ENCODE data around the gene TOR4A. TPM values are rescaled to one million over a fixed set of nuclear protein-coding genes. Genes with fewer than 3 reads are reported as not detected.

The TOR4A gene
- 2.9 TPM for polyA plus RNA-seq (2013, experiment 1 of 4)
- polyA plus RNA-seq (2013, experiment 2 of 4): 4.0 TPM
- polyA plus RNA-seq (2013, experiment 3 of 4): 3.2 TPM
- polyA plus RNA-seq (2013, experiment 4 of 4): 3.6 TPM

DNA sequence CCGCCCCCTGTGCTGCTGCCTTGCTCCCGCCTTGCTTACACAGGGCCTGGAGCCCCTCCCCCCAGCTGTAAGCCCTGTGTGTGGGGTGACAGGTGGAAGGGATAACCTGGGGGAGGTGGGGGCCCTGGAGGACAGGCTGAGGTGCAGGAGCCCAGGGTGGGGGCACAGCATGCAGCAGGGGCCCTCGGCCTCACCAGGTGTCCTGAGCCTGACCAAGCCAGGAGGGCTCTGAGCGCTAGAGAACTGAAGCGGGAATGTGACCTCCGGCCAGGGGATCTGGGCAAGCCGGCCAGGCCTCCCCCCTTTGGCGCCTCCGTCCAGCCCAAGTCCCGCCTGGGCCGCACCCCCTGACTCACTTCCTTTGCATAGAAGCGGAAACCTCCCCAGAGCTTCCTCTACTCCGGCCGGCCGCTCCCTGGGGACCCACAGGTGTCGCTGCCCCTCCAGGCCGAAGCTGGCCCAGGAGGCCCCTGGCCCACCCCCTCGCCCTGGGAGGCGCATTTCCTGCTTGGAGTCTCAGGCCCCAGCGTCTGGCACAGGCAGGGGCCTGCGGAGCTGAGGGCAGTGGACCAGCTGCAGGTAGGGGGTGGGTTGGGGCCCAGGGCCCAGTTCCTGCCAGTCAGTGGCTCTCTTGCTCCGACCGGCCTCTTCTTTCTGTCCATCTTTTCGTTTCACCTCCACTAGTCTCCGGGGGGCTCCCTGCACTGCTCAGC, at the start of gene TOR4A:
Gene TOR4A (plus strand): TSS at position 398 of the 713 bp plus-strand sequence. CDS start 964 bp downstream, outside the sequence.
- Histone ChIP-seq H3K27me3 (ENCODE audit: control insufficient read depth, insufficient read depth, low read length, poor library complexity, severe bottlenecking) (peaks cover 19% of the 10 kb centered on the region), H3K27ac (ENCODE audit: insufficient read depth, low read depth, low read length, poor library complexity, severe bottlenecking) (peak within 1 kb of the TSS; percentile 62), H3K9me3 (ENCODE audit: control insufficient read depth, low read length) (no peaks in the 10 kb centered on the region), H3K4me3 (ENCODE audit: insufficient read depth, low read depth, low read length) (peak within 1 kb of the TSS; percentile 31), H3K4me1 (ENCODE audit: control insufficient read depth, insufficient read depth, low read length) (peaks cover 25% of the 10 kb centered on the region), H3K36me3 (ENCODE audit: control insufficient read depth, insufficient read depth, low read length) (no peaks in the 10 kb centered on the region)
- WGBS, 2 experiments: 10 to 12% methylated on average over 25 of the region's 25 CpGs

DNA sequence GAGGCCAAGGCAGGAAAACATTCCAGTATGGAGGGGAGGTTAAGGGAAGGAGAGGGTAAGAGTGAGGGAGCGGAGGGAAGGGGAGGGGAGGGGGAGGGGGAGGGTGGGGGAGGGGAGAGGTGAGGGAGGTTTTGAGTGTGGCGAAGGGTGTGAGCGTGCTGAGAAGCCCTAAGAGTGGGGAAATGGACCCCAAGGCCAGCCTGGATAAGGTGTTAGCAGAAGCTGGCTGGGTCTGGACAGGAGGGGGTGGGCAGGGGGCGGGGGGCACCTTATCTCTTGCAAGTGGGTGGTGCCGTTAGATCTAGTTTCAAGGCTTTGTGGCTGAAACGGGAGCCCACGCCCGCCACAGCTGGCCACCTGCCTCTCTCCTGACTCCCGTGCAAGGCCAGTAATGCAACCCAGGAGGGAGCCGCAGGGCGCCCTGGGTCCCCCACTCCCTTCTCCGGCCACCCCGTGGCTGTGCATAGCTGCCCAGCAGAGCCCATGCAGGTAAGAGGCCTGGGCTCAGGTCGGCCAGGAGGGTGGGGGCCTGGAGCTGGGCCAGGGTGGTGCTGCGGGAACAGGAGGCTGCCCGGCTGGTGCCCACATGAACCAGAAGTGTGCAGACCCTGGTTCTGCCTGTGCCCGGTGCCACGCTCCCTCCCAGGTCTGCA, 49.5 kb upstream of the TOR4A start:
- Histone ChIP-seq H3K4me3 (ENCODE audit: insufficient read depth, low read depth, low read length) (no peak overlapping the region), H3K27ac (ENCODE audit: insufficient read depth, low read depth, low read length, poor library complexity, severe bottlenecking) (no peak overlapping the region), H3K4me1 (ENCODE audit: control insufficient read depth, insufficient read depth, low read length) (no peaks in the 10 kb centered on the region), H3K9me3 (ENCODE audit: control insufficient read depth, low read length) (no peaks in the 10 kb centered on the region), H3K27me3 (ENCODE audit: control insufficient read depth, insufficient read depth, low read length, poor library complexity, severe bottlenecking) (peaks cover 3% of the 10 kb centered on the region), H3K36me3 (ENCODE audit: control insufficient read depth, insufficient read depth, low read length) (no peaks in the 10 kb centered on the region)
- 70% methylated on average over 17 of the region's 18 CpGs for WGBS, 2 experiments

DNA sequence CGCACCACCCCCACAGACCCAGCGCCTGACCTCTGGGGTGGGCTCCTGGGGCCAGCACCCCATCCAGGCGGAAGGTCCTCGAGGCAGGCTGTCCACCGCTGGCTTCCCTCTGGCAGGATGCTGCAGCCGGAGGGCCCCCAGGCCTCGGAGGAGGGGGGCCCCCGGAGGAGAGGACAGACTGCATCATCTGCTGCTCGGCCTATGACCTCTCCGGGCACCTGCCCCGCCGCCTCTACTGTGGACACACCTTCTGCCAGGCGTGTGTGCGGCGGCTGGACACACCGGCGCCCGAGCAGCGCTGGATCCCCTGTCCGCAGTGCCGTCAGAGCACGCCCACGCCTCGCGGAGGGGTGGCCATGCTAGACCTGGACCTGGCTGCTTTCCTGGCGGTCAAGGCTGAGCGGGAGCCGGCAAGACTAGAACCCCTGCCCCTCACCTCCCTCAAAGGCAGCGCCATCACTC, 49.0 kb upstream of the TOR4A start:
- H3K27me3 ChIP-seq (ENCODE audit: control insufficient read depth, insufficient read depth, low read length, poor library complexity, severe bottlenecking): no peaks in the 10 kb centered on the region
- H3K4me3 ChIP-seq (ENCODE audit: insufficient read depth, low read depth, low read length): no peak overlapping the region
- no peaks in the 10 kb centered on the region for H3K9me3 ChIP-seq (ENCODE audit: control insufficient read depth, low read length)
- no peaks in the 10 kb centered on the region for H3K36me3 ChIP-seq (ENCODE audit: control insufficient read depth, insufficient read depth, low read length)
- no peak overlapping the region for H3K27ac ChIP-seq (ENCODE audit: insufficient read depth, low read depth, low read length, poor library complexity, severe bottlenecking)
- H3K4me1 ChIP-seq (ENCODE audit: control insufficient read depth, insufficient read depth, low read length): no peaks in the 10 kb centered on the region
- 91 to 94% methylated on average over 29 of the region's 29 CpGs for WGBS, 2 experiments

DNA sequence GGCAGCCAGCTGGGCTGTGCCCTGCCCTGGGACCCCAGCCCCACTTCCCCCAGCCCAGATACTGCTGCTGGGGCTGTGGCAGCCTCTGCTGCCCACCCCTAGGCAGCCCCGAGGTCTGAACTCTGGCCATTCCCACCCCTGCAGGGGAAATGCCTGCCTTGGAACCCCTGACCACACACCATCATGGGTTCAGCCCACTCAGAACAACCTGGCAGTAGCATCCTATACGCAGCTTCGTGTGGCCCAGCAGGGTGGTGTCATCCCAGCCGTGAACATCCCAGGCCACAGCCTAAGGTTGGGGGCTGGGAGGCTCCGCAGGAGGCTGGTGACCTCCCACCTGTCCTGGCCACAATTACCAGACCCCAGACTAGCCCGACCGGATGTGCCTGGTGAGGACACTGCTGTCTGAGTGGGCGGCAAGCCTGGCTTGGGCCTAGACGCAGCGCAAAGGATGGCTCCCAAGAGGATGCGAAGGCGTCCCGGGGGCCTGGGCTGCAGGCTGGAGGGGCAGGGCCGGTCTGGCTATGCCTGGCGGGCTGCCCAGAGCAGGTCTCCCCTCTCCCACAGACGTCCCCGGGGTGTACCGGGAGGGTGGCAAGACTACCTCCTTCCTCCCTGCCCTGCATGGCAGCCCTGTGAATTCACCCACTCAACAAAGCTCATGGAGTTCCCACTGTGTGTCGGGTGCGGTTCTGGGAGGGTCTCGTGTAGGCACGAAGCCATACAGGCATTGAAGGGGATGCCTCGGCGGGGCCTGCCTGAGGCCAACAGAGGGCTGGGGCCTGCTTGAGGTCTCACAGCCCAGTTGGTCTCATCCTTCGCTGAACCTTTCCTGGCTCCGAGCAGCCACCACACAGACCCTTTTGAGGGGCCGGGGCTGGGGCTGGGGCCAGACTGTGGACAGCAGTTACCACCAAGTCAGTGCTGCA, 48.3 kb upstream of the TOR4A start:
- Histone ChIP-seq H3K4me3 (ENCODE audit: insufficient read depth, low read depth, low read length) (no peak overlapping the region), H3K4me1 (ENCODE audit: control insufficient read depth, insufficient read depth, low read length) (no peaks in the 10 kb centered on the region), H3K36me3 (ENCODE audit: control insufficient read depth, insufficient read depth, low read length) (no peaks in the 10 kb centered on the region), H3K27me3 (ENCODE audit: control insufficient read depth, insufficient read depth, low read length, poor library complexity, severe bottlenecking) (no peaks in the 10 kb centered on the region), H3K27ac (ENCODE audit: insufficient read depth, low read depth, low read length, poor library complexity, severe bottlenecking) (no peak overlapping the region), H3K9me3 (ENCODE audit: control insufficient read depth, low read length) (no peaks in the 10 kb centered on the region)
- WGBS, 2 experiments: 90% methylated on average over 27 of the region's 27 CpGs

DNA sequence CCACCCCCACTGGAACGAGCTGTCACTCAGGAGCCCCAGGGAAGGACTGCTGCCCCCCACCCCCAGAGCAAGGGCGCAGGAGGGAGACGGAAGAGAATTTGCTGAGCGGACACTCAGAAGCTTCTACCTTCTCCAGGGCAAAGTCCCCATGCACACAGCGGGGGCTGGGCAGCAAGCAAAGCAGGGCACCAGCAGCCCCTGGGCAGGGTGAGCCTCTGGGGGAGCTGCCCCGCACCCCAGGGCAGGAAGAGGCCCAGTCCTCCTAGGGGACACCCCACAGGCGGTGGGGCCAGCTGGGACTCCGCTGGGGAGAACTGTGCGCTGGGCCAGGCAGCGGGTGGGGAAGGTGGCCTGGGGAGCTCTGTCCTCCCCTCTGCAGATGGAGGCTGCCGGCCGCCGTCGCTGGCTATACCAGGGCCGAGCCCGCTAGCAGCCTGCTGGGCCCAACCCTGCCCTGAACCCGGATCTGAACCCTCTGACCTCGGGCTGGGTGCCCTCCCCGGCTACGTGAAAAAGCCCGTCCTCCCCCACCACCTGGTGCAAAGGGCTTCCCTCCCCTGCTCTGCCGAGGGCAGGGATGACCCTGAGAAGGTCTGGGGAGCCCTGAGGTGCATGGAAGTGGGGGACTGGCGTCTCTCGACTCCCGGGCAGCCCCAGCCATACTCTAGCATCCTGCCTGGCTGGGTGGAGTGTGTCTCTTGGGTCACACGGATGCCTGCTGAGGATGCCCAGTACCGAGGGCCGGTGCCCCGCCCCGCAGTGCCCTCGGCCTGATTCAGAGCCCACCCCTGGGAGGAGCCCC, 47.4 kb upstream of the TOR4A start:
- no peak overlapping the region for H3K4me3 ChIP-seq (ENCODE audit: insufficient read depth, low read depth, low read length)
- H3K4me1 ChIP-seq (ENCODE audit: control insufficient read depth, insufficient read depth, low read length): no peaks in the 10 kb centered on the region
- WGBS, 2 experiments: 84 to 85% methylated on average over 31 of the region's 31 CpGs
- no peaks in the 10 kb centered on the region for H3K36me3 ChIP-seq (ENCODE audit: control insufficient read depth, insufficient read depth, low read length)
- no peaks in the 10 kb centered on the region for H3K27me3 ChIP-seq (ENCODE audit: control insufficient read depth, insufficient read depth, low read length, poor library complexity, severe bottlenecking)
- H3K9me3 ChIP-seq (ENCODE audit: control insufficient read depth, low read length): no peaks in the 10 kb centered on the region
- H3K27ac ChIP-seq (ENCODE audit: insufficient read depth, low read depth, low read length, poor library complexity, severe bottlenecking): no peak overlapping the region

DNA sequence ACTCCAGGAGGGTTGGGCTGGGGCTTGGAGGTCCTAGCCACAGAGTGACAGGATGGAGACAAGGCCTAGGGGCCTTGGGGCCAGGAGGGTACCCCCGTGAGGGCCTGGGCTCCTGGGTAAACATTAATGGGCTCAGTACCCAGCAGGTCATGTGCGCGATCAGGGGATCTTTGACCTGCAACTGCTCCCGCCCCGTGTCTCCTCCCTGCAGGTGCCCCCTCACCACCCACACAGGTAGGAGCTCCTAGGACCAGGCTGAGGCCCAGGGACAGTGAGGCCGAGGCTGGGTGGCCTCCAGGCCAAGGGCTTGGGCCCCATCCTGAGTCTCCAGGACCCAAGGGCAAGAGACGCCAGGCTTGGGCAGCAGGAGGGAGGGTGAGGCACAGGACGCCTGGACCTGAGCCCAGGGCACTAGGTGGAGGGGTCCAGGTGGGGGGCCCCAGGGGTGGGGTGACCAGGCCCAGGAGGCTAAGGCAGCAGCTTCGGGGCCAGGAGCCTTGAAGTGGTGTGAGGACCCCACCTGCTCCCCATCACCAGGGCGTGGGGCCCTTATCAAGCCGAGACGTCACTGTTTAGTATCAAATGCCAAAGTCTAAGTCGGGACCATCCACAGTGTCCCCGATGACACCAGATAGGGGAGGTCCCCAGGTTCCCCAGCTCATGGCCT, 46.7 kb upstream of the TOR4A start, which contains the start of gene SLC34A3:
Gene SLC34A3 (plus strand): TSS at position 197 of the 667 bp plus-strand sequence. CDS start 802 bp downstream, outside the sequence.
- Histone ChIP-seq H3K27ac (ENCODE audit: insufficient read depth, low read depth, low read length, poor library complexity, severe bottlenecking) (no peak within 1 kb of the TSS), H3K4me3 (ENCODE audit: insufficient read depth, low read depth, low read length) (no peak within 1 kb of the TSS)
- WGBS, 2 experiments: 86 to 89% methylated on average over 14 of the region's 14 CpGs

DNA sequence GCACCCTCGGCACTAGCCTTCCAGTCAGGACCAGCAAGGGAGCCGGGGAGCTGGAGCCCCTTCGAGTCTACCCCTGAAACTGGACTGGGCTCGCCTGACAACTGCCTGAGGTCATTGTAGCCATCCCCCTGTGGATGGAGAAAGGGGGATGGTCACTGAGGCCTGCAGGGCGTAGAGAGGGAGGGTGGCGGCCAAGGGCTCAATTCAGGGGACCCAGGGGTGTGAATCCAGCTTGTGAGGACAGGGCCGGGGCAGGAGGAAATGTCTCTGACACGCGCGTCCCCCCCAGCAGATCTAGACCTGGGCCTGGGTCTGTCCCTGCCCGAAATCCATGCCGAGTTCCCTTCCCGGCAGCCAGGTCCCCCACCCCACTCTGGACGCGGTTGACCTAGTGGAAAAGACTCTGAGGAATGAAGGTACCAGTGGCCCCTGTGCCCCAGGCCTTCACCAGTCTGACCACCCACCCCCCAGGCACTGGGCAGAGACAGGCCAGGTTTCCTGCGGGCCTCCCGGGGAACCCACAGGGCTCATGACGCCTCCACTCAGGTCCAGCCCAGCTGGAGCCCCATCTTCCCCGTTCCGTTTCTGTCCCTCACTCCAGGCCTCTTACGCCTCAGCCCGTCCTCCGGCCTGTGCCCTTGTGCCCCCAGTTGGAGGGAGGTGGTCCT, 46.0 kb upstream of the TOR4A start:
- 91 to 92% methylated on average over 23 of the region's 23 CpGs for WGBS, 2 experiments
- H3K27ac ChIP-seq (ENCODE audit: insufficient read depth, low read depth, low read length, poor library complexity, severe bottlenecking): no peak overlapping the region
- H3K9me3 ChIP-seq (ENCODE audit: control insufficient read depth, low read length): no peaks in the 10 kb centered on the region
- no peak overlapping the region for H3K4me3 ChIP-seq (ENCODE audit: insufficient read depth, low read depth, low read length)
- peaks cover 4% of the 10 kb centered on the region for H3K4me1 ChIP-seq (ENCODE audit: control insufficient read depth, insufficient read depth, low read length)
- H3K36me3 ChIP-seq (ENCODE audit: control insufficient read depth, insufficient read depth, low read length): no peaks in the 10 kb centered on the region
- no peaks in the 10 kb centered on the region for H3K27me3 ChIP-seq (ENCODE audit: control insufficient read depth, insufficient read depth, low read length, poor library complexity, severe bottlenecking)

More for the DNA sequence above, 46.7 kb upstream of the TOR4A start, which contains the start of gene SLC34A3:
- H3K27me3 ChIP-seq (ENCODE audit: control insufficient read depth, insufficient read depth, low read length, poor library complexity, severe bottlenecking): no peaks in the 10 kb centered on the region
- H3K36me3 ChIP-seq (ENCODE audit: control insufficient read depth, insufficient read depth, low read length): no peaks in the 10 kb centered on the region
- H3K9me3 ChIP-seq (ENCODE audit: control insufficient read depth, low read length): no peaks in the 10 kb centered on the region
- H3K4me1 ChIP-seq (ENCODE audit: control insufficient read depth, insufficient read depth, low read length): no peaks in the 10 kb centered on the region

DNA sequence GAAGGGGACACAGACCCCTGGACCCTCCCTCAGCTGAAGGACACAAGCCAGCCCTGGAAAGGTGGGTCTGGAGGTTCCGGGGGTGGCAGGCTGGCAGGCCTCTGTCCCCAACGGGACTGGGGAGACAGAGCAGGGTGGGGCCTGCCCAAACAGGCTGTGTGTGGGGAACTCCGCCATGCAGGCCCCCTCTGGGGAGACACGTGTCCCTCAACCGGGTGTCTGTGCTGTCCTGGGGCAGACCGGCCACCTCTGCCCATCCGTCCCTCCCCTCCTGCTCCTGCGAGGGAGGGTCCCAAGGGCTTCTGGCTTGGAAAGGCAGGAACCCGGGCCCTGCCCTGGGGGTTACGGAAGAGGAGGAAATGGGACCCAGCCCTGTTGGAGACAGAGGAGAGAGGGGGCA, 45.4 kb upstream of the TOR4A start:
- no peaks in the 10 kb centered on the region for H3K9me3 ChIP-seq (ENCODE audit: control insufficient read depth, low read length)
- no peak overlapping the region for H3K4me3 ChIP-seq (ENCODE audit: insufficient read depth, low read depth, low read length)
- WGBS, 2 experiments: 90 to 91% methylated on average over 10 of the region's 10 CpGs
- H3K4me1 ChIP-seq (ENCODE audit: control insufficient read depth, insufficient read depth, low read length): peaks cover 10% of the 10 kb centered on the region
- H3K27me3 ChIP-seq (ENCODE audit: control insufficient read depth, insufficient read depth, low read length, poor library complexity, severe bottlenecking): no peaks in the 10 kb centered on the region
- H3K36me3 ChIP-seq (ENCODE audit: control insufficient read depth, insufficient read depth, low read length): no peaks in the 10 kb centered on the region
- H3K27ac ChIP-seq (ENCODE audit: insufficient read depth, low read depth, low read length, poor library complexity, severe bottlenecking): no peak overlapping the region
